GM19397 (cell line): ENCODE data around the gene UNC13C.
"Not testable (repeated sequence)": the region's sequence is repeated elsewhere in the genome, so short reads cannot be mapped to it uniquely, and the experiment has no call there.

Source experiments
- ATAC-seq: cut with Tn5 transposase; IDR thresholded peaks from one replicate; pipeline ENCODE4 v1.9.1; 2021; ENCODE audit warnings: mild to moderate bottlenecking, moderate library complexity; ENCODE audit not compliant: unreplicated experiment

Gene UNC13C

DNA sequence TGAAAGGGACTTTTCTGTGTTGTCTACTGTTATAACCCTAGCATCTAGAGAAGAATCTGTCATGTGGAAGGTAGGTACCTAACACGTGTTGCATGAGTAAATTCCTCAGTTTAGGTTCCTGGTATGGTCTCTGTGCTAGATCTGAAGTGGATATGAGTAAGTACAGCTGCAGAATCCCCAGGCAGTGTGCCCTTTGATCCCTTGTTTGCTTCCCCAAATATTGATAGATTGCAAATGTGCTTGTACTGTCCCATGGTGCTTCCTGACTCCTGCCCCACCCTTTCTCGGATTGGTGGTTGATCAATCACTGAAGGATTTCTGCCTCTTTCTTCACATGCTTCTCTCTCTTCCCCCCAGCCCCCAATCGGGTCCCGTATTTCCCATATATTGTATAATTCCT, 450.4 kb downstream of the UNC13C start:
- ATAC-seq = no peak

DNA sequence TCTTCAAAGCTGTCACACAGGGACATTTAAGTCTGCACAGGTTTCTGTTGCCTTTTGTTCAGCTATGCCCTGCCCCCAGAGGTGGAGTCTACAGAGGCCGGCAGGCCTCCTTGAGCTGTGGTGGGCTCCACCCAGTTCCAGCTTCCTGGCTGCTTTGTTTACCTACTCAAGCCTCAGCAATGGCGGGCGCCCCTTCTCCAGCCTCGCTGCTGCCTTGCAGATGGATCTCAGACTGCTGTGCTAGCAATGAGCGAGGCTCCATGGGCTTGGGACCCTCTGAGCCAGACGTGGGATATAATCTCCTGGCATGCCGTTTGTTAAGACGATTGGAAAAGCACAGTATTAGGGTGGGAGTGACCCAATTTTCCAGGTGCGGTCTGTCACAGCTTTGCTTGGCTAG, 472.0 kb downstream of the UNC13C start:
- not testable (repeated sequence) for ATAC-seq

DNA sequence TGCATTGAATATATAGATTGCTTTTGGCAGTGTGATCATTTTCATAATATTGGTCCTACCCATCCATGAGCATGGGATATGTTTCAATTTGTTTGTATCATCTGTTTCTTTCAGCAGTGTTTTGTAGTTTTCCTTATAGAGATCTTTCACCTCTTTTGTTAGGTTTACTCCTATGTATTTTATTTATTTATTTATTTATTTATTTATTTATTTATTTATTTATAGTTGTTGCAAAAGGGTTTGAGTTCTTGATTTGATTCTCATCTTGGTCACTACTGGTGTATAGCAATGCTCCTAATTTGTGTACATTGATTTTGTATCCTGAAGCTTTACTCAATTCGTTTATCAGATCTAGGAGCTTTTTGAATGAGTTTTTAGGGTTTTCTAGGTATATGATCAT, 478.2 kb downstream of the UNC13C start:
- ATAC-seq = no peak

GRCh38 chr15:54462511-54462913, 484.3 kb downstream of the UNC13C start:
- ATAC-seq = no peak

GRCh38 chr15:54481819-54482218, 503.6 kb downstream of the UNC13C start:
- ATAC-seq = no peak

GRCh38 chr15:54482251-54482650, 504.0 kb downstream of the UNC13C start:
- no peak for ATAC-seq

DNA sequence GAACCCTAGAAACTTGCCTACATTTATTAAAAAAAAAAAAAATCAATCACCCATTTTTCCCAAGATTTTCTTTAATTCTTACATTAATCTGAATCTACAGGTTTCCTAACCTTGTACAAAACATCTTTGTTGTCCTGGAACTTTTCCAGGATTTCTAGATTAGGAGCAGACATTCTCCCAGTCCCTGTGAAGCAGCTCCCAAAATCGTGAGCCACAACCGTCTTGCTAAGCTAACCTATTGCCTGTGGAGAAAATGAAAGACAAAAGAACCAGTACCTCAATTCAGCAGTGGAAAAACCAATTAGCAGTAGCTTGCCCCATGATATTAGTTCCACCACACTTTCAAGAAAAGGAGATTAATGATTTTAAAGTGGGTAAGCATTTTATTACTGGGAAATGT, 522.1 kb downstream of the UNC13C start:
- ATAC-seq = no peak

- ATAC-seq = no peak
Observed at GRCh38 chr15:54502416-54503075, 524.3 kb downstream of the UNC13C start.

GRCh38 chr15:54504695-54505094, 526.5 kb downstream of the UNC13C start:
- no peak for ATAC-seq

- ATAC-seq = no peak
Observed at GRCh38 chr15:54506977-54507524, 528.8 kb downstream of the UNC13C start.

- ATAC-seq = no peak
Observed at GRCh38 chr15:54514601-54515000, 536.4 kb downstream of the UNC13C start.

DNA sequence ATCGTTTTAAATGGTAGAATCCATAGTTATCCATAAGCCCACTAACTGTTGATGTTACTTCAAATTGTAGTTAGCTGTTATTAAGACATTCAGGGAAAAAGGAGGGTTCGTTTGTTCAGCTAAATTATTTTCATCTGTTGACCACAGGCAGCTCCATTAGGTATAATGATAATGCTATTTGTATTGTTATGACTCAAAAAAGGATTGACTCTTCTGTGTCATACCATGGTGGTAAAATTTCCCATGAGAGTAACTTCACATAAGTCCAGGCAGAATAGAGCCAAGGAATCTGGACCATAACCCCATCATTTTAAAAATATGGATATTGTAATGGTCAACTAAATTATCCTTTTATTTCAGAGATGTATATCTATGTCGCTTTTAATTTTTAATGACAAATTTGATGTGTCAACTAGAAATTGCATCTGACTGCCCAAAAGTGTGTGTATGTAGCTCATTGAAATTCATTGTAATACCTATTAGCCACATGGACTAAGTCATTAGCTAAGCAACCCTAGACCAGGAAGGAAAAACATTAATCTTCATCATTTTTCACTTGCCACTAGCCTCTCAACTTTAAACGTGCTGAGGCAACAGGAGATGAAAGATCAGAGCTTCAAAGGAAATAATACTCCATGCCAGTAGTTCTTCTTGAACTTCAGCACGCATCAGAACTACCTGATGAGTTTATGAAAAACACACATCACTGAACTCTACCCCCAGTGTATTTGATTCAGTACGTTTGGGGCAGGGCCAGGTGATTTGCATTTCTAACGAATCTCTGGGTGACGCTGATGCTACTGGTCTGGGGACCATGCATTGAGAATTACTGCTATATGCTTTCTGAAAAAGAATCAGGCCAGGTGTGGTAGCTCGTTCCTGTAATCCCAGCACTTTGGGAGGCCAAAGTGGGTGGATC, 537.7 kb downstream of the UNC13C start:
- ATAC-seq = no peak

DNA sequence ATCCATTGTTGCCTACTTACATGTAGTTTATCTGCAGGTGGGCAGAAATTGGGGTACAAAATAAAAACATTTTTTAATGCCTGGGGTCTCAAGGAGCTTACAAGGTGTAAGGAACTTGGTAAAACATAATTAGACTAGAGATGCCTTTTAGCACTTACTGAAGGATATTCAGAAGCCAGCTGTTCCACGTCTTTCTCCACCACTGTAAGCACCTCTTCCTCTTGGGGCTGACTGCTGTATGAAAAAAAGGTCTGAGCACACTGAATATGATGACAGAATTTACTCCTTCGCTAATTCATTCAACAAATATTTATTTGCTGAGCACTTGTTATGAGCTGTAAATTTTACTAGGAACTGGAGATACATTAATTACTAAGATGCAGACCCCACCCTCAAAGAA, 539.1 kb downstream of the UNC13C start:
- no peak for ATAC-seq

- no peak for ATAC-seq
Observed at GRCh38 chr15:54518156-54518882, 540.1 kb downstream of the UNC13C start.

DNA sequence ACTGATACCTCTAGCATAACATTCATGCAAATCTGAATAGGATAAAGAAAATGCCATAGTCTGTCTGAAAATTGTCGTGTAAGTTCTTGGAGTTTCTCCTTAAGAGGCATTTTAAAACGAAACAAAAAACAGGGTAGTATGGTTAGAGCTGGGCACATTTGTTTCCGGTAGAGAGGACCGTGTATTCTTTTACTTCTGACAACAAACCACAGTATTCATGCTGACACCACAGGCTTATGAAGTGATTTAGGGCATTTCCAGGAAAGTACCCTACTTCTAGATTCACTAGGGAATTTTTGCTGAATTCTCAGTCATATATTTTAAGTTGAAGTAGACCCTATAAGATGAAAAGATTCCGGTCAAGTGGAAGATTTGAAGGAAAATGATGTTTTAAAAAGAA, 541.3 kb downstream of the UNC13C start:
- ATAC-seq = no peak

GRCh38 chr15:54520616-54521015, 542.4 kb downstream of the UNC13C start:
- ATAC-seq = no peak

- ATAC-seq = no peak
Observed at GRCh38 chr15:54521206-54521605, 543.0 kb downstream of the UNC13C start.

- ATAC-seq = no peak
Observed at GRCh38 chr15:54528021-54528420, 549.8 kb downstream of the UNC13C start.

GRCh38 chr15:54540721-54541120, 562.5 kb downstream of the UNC13C start:
- no peak for ATAC-seq

DNA sequence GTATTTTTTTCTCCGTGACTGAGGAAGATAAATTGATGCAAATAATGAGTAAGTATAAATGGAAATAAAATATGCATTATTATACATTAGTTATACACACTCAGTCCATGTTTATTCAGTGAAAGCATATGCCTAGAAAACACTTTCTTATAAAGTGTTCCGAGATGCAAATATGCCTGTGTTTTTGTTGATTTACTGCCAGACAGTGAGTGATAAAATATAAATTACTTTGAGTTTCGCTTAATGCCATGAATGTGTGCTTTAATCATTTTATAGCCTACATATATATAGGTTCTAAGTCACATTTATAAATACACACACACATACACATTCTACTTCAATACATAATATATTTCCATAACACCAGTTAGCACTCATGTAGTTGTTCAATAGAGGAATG, 569.2 kb downstream of the UNC13C start:
- ATAC-seq = no peak

GRCh38 chr15:54550954-54551353, 572.7 kb downstream of the UNC13C start:
- ATAC-seq = no peak
